GM12878 (cell line): Measurements from ENCODE around the gene ZYG11B. TPM values are rescaled to one million over a fixed set of nuclear protein-coding genes. Genes with fewer than 3 reads are reported as not detected.

Experiments used
- ASH2L ChIP-seq: fragments of 300-600, 200-600 bp; sonication (generic); IDR thresholded peaks from 2 replicates; pipeline ENCODE4 v1.6.1; 2017; ENCODE audit warnings: low read depth, mild to moderate bottlenecking, borderline replicate concordance
- BHLHE40 ChIP-seq, 2 experiments: fragments of 450-650 bp in 1 of 2; IDR thresholded peaks; 2 replicates each; pipeline ENCODE4 v1.6.1; 2011 to 2017; ENCODE audit warnings: low read depth in 2 of 2, borderline replicate concordance in 1 of 2, improper control_type of control experiment in 1 of 2, low read length in 1 of 2, mild to moderate bottlenecking in 1 of 2
- CHD2 ChIP-seq: IDR thresholded peaks from 2 replicates; pipeline ENCODE4 v1.6.1; 2011; ENCODE audit warnings: low read depth, low read length, improper control_type of control experiment, borderline replicate concordance
- HDGF ChIP-seq: fragments of 450-650 bp; IDR thresholded peaks from 2 replicates; pipeline ENCODE4 v1.6.1; 2016; ENCODE audit warnings: antibody characterized with exemption
- MYB ChIP-seq: fragments of 150-350 bp; IDR thresholded peaks from 2 replicates; pipeline ENCODE4 v1.6.1; 2014; ENCODE audit warnings: mild to moderate bottlenecking, low read depth, low read length, borderline replicate concordance
- MYC ChIP-seq: IDR thresholded peaks from 2 replicates; pipeline ENCODE4 v1.6.1; 2011; ENCODE audit warnings: mild to moderate bottlenecking, low read length, moderate library complexity, inconsistent platforms; ENCODE audit not compliant: insufficient read depth, insufficient replicate concordance, insufficient read length, severe bottlenecking
- NBN ChIP-seq: fragments of 450-650 bp; IDR thresholded peaks from 2 replicates; pipeline ENCODE4 v1.6.1; 2016
- PAX5 ChIP-seq: IDR thresholded peaks from 2 replicates; pipeline ENCODE4 v1.6.1; 2011; ENCODE audit warnings: low read depth, low read length, borderline replicate concordance
- POLR2AphosphoS2 ChIP-seq: IDR thresholded peaks from 2 replicates; pipeline ENCODE4 v1.6.1; 2011; ENCODE audit warnings: low read depth, mild to moderate bottlenecking, low read length, improper control_type of control experiment, moderate library complexity
- POLR2AphosphoS5 ChIP-seq: IDR thresholded peaks from 2 replicates; pipeline ENCODE4 v1.6.1; 2011; ENCODE audit warnings: mild to moderate bottlenecking, low read length, inconsistent platforms
- RAD51 ChIP-seq: fragments of 450-650 bp; IDR thresholded peaks from 2 replicates; pipeline ENCODE4 v1.6.1; 2016; ENCODE audit warnings: moderate library complexity, mild to moderate bottlenecking, inconsistent platforms
- TCF12 ChIP-seq: IDR thresholded peaks from 2 replicates; pipeline ENCODE4 v1.6.1; 2011; ENCODE audit warnings: low read depth, mild to moderate bottlenecking, low read length
- USF2 ChIP-seq: IDR thresholded peaks from 2 replicates; pipeline ENCODE4 v1.6.1; 2011; ENCODE audit warnings: low read depth, low read length, improper control_type of control experiment, borderline replicate concordance
- YBX1 ChIP-seq: fragments of 450-650 bp; IDR thresholded peaks from 2 replicates; pipeline ENCODE4 v1.6.1; 2016; ENCODE audit warnings: antibody characterized with exemption
- ZNF687 ChIP-seq: fragments of 450-650 bp; IDR thresholded peaks from 2 replicates; pipeline ENCODE4 v1.6.1; 2017; ENCODE audit warnings: mild to moderate bottlenecking, moderate library complexity
- polyA plus RNA-seq, 11 experiments: library from polyadenylated mRNA; depleted of rRNA in 4 of 11; unstranded in 6 of 11; stranded (reverse) in 5 of 11; fragments of >200 nt; fragmentation: Nextera tagmentation in 4 of 11; fragmentation: Illumina TruSeq in 1 of 11; extraction: Ambion mirVana in 4 of 11; extraction: Trizol in 1 of 11; gene quantifications; 1 replicate in 1 of 11; 2 replicates in 10 of 11; pipeline versions ENCODE4 v1.2.1 to v1.2.3, GENCODE V29; 2011 to 2016; ENCODE audit warnings: inconsistent platforms in 2 of 11, missing spikeins in 2 of 11, low read depth in 1 of 11
- total RNA-seq, 4 experiments: library from RNA; depleted of rRNA in 3 of 4; stranded (reverse); fragments of >200 nt in 3 of 4; fragmentation: Illumina TruSeq in 1 of 4; extraction: Trizol in 1 of 4; gene quantifications; 2 replicates each; pipeline versions ENCODE4 v1.2.1 to v1.2.3, GENCODE V29; 2013 to 2021
- TF ChIP-seq, protein P1 (sequence below): IDR thresholded peaks from 2 replicates; pipeline ENCODE4 v1.6.1; 2011; ENCODE audit warnings: mild to moderate bottlenecking, low read depth, low read length, moderate library complexity; ENCODE audit not compliant: insufficient replicate concordance
- TF ChIP-seq, protein P2 (sequence below): fragments of 450-650 bp; IDR thresholded peaks from 2 replicates; pipeline ENCODE4 v1.6.1; 2018; ENCODE audit warnings: borderline replicate concordance, mild to moderate bottlenecking; ENCODE audit not compliant: partially characterized antibody
- TF ChIP-seq, protein P3 (sequence below): fragments of 450-650 bp; IDR thresholded peaks from 2 replicates; pipeline ENCODE4 v1.6.1; 2016; ENCODE audit warnings: mild to moderate bottlenecking

The ZYG11B gene
- total and polyA plus RNA-seq, 10 of the 15 experiments (the other 5 are each of a cell fraction or from before 2014, with no cell fraction given) = 1.8 to 8.5 (median 5.3) TPM

DNA sequence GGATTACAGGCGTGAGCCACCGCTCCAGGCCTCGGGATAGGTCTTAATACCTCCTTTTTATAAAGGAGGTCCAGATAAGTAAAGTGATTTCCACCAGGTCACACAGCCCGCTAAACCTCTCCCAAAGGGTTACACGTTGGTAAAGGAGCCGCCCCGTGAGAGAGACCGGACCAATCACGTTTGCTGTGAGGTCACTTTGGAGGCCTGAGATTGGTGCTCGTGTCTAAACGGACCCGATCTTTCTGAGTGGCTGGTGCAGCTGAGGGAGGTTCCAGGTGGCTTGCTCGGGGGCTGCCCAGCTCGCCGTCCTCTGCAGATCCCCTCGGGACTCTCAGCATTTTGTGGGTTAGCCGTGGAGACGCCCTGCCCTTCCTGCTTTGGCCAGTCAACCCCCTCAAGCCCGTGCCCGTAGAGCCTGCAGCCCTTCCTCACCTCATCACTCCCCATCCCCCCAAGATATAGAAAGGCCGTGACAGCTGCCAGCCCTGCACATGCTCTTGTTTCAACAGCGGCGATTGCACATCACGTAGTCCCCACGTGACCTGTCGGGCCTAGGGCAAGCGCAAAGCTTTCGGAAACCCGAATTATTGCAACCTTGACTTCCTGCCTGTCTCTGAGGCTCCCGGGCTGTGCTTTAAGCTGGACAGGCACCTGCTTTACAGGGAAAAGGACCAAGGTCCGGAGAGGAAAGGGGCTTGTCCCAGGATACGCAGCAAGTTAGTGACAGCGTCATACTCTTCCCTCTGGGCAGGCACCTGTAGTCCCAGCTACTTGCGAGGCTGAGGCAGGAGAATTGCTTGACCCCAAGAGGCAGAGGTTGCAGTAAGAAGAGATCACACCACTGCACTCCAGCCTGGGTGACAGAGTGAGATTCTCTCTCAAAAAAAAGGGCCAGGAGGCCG is 23.1 kb upstream of the ZYG11B start (continued):
- TF ChIP-seq, protein P1, sequence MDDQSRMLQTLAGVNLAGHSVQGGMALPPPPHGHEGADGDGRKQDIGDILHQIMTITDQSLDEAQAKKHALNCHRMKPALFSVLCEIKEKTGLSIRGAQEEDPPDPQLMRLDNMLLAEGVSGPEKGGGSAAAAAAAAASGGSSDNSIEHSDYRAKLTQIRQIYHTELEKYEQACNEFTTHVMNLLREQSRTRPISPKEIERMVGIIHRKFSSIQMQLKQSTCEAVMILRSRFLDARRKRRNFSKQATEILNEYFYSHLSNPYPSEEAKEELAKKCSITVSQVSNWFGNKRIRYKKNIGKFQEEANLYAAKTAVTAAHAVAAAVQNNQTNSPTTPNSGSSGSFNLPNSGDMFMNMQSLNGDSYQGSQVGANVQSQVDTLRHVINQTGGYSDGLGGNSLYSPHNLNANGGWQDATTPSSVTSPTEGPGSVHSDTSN = peak; percentile 27
- TF ChIP-seq CHD2 (peak; percentile 72), PAX5 (peak; percentile 63; the same call in 1 of the 2 replicates), ZNF687 (peak; percentile 98), NBN (peak; percentile 86), POLR2AphosphoS5 (peak; percentile 59), TCF12 (peak; percentile 74; the same call in 1 of the 2 replicates), MYC (peak; percentile 47), MYB (no peak), POLR2AphosphoS2 (no peak), HDGF (peak; percentile 73; the same call in 1 of the 2 replicates), ASH2L (no peak), RAD51 (peak; percentile 94), YBX1 (no peak), USF2 (peak; percentile 80), BHLHE40 (IDR thresholded peaks at IDR 0.05; ENCODE audit: borderline replicate concordance in 1 of 2, low read depth in 2 of 2, low read length in 1 of 2) (peak; percentile 81 to 90)
- TF ChIP-seq, protein P2, sequence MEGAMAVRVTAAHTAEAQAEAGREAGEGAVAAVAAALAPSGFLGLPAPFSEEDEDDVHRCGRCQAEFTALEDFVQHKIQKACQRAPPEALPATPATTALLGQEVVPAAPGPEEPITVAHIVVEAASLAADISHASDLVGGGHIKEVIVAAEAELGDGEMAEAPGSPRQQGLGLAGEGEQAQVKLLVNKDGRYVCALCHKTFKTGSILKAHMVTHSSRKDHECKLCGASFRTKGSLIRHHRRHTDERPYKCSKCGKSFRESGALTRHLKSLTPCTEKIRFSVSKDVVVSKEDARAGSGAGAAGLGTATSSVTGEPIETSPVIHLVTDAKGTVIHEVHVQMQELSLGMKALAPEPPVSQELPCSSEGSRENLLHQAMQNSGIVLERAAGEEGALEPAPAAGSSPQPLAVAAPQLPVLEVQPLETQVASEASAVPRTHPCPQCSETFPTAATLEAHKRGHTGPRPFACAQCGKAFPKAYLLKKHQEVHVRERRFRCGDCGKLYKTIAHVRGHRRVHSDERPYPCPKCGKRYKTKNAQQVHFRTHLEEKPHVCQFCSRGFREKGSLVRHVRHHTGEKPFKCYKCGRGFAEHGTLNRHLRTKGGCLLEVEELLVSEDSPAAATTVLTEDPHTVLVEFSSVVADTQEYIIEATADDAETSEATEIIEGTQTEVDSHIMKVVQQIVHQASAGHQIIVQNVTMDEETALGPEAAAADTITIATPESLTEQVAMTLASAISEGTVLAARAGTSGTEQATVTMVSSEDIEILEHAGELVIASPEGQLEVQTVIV = no peak
- TF ChIP-seq, protein P3, sequence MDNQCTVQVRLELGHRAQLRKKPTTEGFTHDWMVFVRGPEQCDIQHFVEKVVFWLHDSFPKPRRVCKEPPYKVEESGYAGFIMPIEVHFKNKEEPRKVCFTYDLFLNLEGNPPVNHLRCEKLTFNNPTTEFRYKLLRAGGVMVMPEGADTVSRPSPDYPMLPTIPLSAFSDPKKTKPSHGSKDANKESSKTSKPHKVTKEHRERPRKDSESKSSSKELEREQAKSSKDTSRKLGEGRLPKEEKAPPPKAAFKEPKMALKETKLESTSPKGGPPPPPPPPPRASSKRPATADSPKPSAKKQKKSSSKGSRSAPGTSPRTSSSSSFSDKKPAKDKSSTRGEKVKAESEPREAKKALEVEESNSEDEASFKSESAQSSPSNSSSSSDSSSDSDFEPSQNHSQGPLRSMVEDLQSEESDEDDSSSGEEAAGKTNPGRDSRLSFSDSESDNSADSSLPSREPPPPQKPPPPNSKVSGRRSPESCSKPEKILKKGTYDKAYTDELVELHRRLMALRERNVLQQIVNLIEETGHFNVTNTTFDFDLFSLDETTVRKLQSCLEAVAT = 0 out of 2 replicates have a peak, but pooled peaks have one; percentile 43
